IgD-negative memory B cell (primary cell): ENCODE data around the gene DIABLO. TPM values are rescaled to one million over a fixed set of nuclear protein-coding genes. Genes with fewer than 3 reads are reported as not detected.
"Not testable (repeated sequence)": the region's sequence is repeated elsewhere in the genome, so short reads cannot be mapped to it uniquely, and the experiment has no call there.

Experiments
- H3K27ac Mint-ChIP-seq, 3 donors: one replicate each; pipeline ENCODE4 v1.8.0; 2020 to 2022; ENCODE audit warnings: mild to moderate bottlenecking in 3 of 3, mixed read lengths in 3 of 3, moderate library complexity in 1 of 3
- H3K27me3 Mint-ChIP-seq: one replicate; pipeline ENCODE4 v1.8.0; 2021; ENCODE audit warnings: mixed read lengths
- H3K36me3 Mint-ChIP-seq: one replicate; pipeline ENCODE4 v1.8.0; 2020; ENCODE audit warnings: mild to moderate bottlenecking, mixed read lengths
- H3K4me1 Mint-ChIP-seq, 3 donors: one replicate each; pipeline ENCODE4 v1.8.0; 2020 to 2022; ENCODE audit warnings: mixed read lengths in 3 of 3, mild to moderate bottlenecking in 1 of 3
- H3K4me3 Mint-ChIP-seq, 4 donors: one replicate each; pipeline ENCODE4 v1.8.0; 2020 to 2022; ENCODE audit warnings: mild to moderate bottlenecking in 4 of 4, mixed read lengths in 4 of 4, moderate library complexity in 3 of 4
- H3K9me3 Mint-ChIP-seq, 3 donors: one replicate each; pipeline ENCODE4 v1.8.0; 2020 to 2021; ENCODE audit warnings: mixed read lengths in 3 of 3, mild to moderate bottlenecking in 1 of 3
- polyA plus RNA-seq: library from polyadenylated mRNA; unstranded; fragments of 300-500 nt; fragmentation: Illumina TruSeq; gene quantifications from one replicate; pipeline ENCODE4 v1.2.3, GENCODE V29; 2021

DIABLO gene
- polyA plus RNA-seq, 1 donor from 2014 or later = 51.0 TPM

DNA sequence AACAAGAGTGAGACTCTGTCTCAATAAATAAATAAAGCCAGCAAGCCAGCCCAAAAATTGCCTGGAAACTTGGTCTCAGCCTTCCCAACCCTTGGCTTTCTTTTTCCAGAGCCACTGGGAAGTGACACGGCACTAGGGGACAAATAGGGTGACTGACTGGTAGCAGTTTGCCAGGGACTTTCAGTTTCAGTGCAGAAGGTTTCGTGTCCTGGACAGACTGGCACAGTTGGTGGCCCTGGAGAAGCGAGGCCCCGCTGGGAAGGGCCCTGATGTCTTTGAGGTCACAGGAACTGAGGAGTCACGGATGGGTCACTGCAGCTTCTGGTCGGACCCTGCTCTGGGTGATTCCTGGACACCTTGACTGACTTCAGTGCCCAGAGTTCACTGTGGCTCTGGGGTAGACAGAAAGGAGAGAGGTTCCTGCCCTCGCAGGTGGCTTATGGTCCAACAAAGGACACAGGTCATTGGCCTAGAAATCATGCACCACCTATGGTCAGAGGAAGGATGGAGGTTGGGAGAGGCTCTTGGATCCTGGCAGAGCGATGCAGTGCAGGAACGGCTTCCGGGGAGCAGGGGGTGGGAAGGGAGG lies 40.3 kb downstream of the DIABLO start:
- Mint-ChIP-seq H3K4me3 (peak overlapping the region in 1 of 4 donors; percentile 50), H3K27ac (peak overlapping the region in 1 of 3 donors; percentile 96), H3K9me3 (no peaks in the 10 kb centered on the region), H3K36me3 (no peaks in the 10 kb centered on the region), H3K27me3 (peaks cover 9% of the 10 kb centered on the region), H3K4me1 (peaks cover 11 to 15% (median 13%) of the 10 kb centered on the region in 3 donors)

DNA sequence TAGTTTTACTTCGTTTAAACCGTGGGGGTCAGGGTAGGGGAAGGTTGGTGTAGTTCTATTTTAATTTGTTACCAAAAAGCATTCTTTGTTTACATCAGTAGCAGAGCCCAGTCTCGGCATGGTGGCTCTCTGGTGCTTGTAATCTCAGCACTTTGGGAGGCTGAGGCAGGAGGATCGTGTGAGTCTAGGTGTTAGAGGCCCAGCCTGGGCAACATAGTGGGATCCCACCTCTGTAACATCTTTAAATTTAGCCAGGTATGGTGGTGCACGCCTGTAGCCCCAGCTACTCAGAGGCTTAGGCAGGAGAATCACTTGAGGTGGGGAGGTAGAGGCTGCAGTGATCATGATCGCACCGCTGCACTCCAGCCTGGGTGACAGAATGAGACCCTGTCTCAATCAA lies 40.8 kb downstream of the DIABLO start:
- Mint-ChIP-seq H3K27me3 (peaks cover 14% of the 10 kb centered on the region), H3K4me3 (peak overlapping the region in 3 of 4 donors; percentile 3 to 63 (median 50)), H3K27ac (peak overlapping the region in 1 of 3 donors; percentile 96), H3K4me1 (peaks cover 11 to 16% (median 13%) of the 10 kb centered on the region in 3 donors), H3K36me3 (no peaks in the 10 kb centered on the region), H3K9me3 (no peaks in the 10 kb centered on the region)

- H3K4me1 Mint-ChIP-seq = peaks cover 11 to 20% (median 13%) of the 10 kb centered on the region in 3 donors
- peak overlapping the region; percentile 50 to 87 (median 70) for H3K4me3 Mint-ChIP-seq
- H3K27ac Mint-ChIP-seq = peak overlapping the region in 1 of 3 donors; percentile 96
- H3K36me3 Mint-ChIP-seq = no peaks in the 10 kb centered on the region
- no peaks in the 10 kb centered on the region for H3K9me3 Mint-ChIP-seq
- peaks cover 14% of the 10 kb centered on the region for H3K27me3 Mint-ChIP-seq
Measured at GRCh38 chr12:122184517-122184916, 41.3 kb downstream of the DIABLO start.

DNA sequence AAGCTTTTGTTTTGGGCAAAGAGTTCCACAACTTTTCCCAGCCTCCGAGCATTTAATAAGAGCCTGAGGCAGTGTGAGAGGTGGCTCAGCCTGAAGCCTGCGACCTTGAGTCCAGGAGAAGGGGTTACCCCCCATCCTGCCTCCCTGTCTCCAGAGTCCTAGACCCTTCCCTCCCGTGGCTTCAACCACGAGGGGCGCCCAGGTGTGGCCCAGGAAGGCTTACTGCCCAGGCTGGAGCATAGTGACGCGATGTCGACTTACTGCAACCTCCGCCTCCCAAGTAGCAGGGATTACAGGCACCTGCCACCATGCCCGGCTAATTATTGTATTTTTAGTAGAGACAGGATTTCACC lies 42.3 kb downstream of the DIABLO start:
- Mint-ChIP-seq H3K27ac (no peak overlapping the region), H3K9me3 (no peaks in the 10 kb centered on the region), H3K4me3 (peak overlapping the region in 2 of 4 donors; percentile 81 to 87), H3K36me3 (no peaks in the 10 kb centered on the region), H3K4me1 (peaks cover 11 to 20% (median 13%) of the 10 kb centered on the region in 3 donors), H3K27me3 (peaks cover 17% of the 10 kb centered on the region)

DNA sequence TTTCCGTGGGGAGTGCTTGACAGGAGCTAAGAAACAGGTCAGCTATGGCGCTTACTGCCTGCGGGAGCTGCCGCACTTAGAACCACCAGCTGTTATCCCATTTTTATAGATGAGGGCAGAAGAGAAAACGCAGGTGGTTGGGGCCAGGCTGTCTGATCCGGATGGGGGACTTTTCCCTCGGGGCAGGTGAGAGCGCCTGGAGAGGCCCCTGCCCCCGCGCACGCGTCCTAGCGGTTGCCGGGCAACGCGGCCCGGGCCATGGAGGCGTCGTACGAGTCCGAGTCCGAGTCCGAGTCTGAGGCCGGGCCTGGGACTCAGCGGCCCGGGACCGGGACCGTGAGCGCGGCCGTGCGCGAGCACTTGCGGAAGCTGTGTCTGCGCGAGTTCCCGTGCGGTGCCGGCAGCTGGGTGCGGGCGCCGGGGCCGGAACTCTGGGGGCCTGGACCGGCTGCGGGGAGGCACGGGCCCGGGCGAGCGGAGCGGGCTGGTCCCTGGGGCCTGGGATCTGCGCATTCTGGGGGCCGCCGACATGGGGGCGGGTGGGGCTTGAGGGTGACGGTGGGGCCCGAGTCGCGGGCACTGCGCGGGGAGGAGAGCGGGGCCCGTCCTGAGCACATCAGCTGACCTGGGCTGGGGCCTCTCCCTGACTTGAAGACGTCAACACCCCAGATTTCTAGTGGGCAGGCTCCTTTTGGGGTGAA lies 42.8 kb downstream of the DIABLO start, which contains the start of gene LRRC43:
LRRC43 (plus strand) TSS at position 237 of the 701 bp plus-strand sequence; CDS start at position 259, 22 bp downstream.
- H3K9me3 Mint-ChIP-seq = no peaks in the 10 kb centered on the region
- H3K4me3 Mint-ChIP-seq = peak within 1 kb of the TSS; percentile 70 to 92 (median 84)
- H3K36me3 Mint-ChIP-seq = peaks cover 2% of the 10 kb centered on the region
- peaks cover 11 to 20% (median 13%) of the 10 kb centered on the region in 3 donors for H3K4me1 Mint-ChIP-seq
- no peak within 1 kb of the TSS for H3K27ac Mint-ChIP-seq
- H3K27me3 Mint-ChIP-seq = peaks cover 17% of the 10 kb centered on the region

GRCh38 chr12:122176473-122176872 lies 49.4 kb downstream of the DIABLO start:
- not testable (repeated sequence) for H3K4me1 Mint-ChIP-seq, H3K4me3 Mint-ChIP-seq, H3K27ac Mint-ChIP-seq, H3K36me3 Mint-ChIP-seq, H3K9me3 Mint-ChIP-seq
- peaks cover 12% of the 10 kb centered on the region for H3K27me3 Mint-ChIP-seq

- H3K27me3 Mint-ChIP-seq = peaks cover 7% of the 10 kb centered on the region
- H3K27ac Mint-ChIP-seq = no peak within 1 kb of the TSS
- H3K4me1 Mint-ChIP-seq = no peaks in the 10 kb centered on the region
- no peak within 1 kb of the TSS for H3K4me3 Mint-ChIP-seq
- H3K36me3 Mint-ChIP-seq = peaks cover 2% of the 10 kb centered on the region
- H3K9me3 Mint-ChIP-seq = no peaks in the 10 kb centered on the region
Measured at GRCh38 chr12:122174155-122174845, 51.6 kb downstream of the DIABLO start, which contains the start of gene IL31. Gene IL31 (minus strand): TSS chr12:122174221. CDS start chr12:122174172, 49 bp downstream.

GRCh38 chr12:122172262-122172939 lies 53.5 kb downstream of the DIABLO start:
- Mint-ChIP-seq H3K4me1 (peaks cover 0 to under 1% (median 0%) of the 10 kb centered on the region in 3 donors), H3K4me3 (no peak overlapping the region), H3K27ac (no peak overlapping the region), H3K9me3 (no peaks in the 10 kb centered on the region), H3K27me3 (peaks cover 12% of the 10 kb centered on the region), H3K36me3 (no peaks in the 10 kb centered on the region)

GRCh38 chr12:122171399-122171798 lies 54.5 kb downstream of the DIABLO start:
- Mint-ChIP-seq H3K36me3 (no peaks in the 10 kb centered on the region), H3K4me1 (peaks cover 0 to 10% (median 0%) of the 10 kb centered on the region in 3 donors), H3K9me3 (no peaks in the 10 kb centered on the region), H3K27me3 (peaks cover 20% of the 10 kb centered on the region), H3K4me3 (no peak overlapping the region), H3K27ac (no peak overlapping the region)

DNA sequence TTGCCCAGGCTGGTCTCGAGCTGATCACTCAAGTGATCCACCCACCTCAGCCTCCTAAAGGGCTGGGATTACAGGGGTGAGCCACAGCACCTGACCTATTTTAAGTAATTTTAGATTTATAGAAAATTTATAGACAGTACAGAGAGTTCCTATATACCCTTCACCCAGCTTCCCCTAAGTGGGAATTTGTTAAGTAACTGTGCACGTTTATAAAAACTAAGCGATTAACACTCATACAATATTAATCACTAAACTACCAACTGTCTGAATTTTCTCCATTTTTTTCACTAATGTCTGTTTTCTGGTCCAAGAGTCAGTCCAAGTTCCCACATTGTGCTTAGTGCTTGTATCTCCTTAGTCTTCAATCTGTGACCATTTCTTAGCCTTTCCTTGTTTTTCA lies 57.4 kb downstream of the DIABLO start:
- peaks cover 0 to 10% (median 0%) of the 10 kb centered on the region in 3 donors for H3K4me1 Mint-ChIP-seq
- no peaks in the 10 kb centered on the region for H3K36me3 Mint-ChIP-seq
- H3K9me3 Mint-ChIP-seq = no peaks in the 10 kb centered on the region
- H3K27ac Mint-ChIP-seq = no peak overlapping the region
- H3K4me3 Mint-ChIP-seq = no peak overlapping the region
- H3K27me3 Mint-ChIP-seq = peaks cover 24% of the 10 kb centered on the region

DNA sequence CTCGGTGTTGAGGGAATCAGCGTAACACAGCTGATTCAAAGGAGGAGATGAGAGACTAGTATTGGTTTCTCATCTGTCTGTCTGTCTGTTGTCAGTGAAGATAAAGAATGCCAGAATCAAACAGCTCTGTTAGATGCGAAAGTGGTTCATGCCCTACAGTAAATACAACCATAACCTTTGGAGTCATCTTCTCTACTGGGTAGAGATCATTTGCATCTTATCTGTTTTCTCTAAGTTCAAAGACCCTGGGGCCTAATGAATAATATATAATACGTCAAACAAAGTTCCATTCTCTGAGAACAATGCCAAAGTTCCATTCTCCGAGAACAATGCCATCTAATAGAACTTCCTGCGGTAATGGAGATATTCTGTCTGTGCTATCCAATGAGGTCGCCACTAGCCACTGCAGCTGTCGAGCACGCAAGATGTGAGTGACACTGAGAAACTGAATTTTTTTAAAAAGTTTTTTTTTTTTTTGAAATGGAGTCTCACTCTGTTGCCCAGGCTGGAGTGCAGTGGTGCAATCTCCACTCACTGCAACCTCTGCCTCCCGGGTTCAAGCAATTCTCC lies 58.4 kb downstream of the DIABLO start:
- H3K4me3 Mint-ChIP-seq = peak overlapping the region in 1 of 4 donors; percentile 41
- H3K27me3 Mint-ChIP-seq = peaks cover 24% of the 10 kb centered on the region
- no peaks in the 10 kb centered on the region for H3K9me3 Mint-ChIP-seq
- peaks cover 0 to 10% (median 0%) of the 10 kb centered on the region in 3 donors for H3K4me1 Mint-ChIP-seq
- no peaks in the 10 kb centered on the region for H3K36me3 Mint-ChIP-seq
- no peak overlapping the region for H3K27ac Mint-ChIP-seq

- Mint-ChIP-seq H3K4me1 (peaks cover 0 to 10% (median 0%) of the 10 kb centered on the region in 3 donors), H3K36me3 (no peaks in the 10 kb centered on the region), H3K27ac (no peak overlapping the region), H3K9me3 (no peaks in the 10 kb centered on the region), H3K27me3 (peaks cover 22% of the 10 kb centered on the region), H3K4me3 (peak overlapping the region in 1 of 4 donors; percentile 68)
Measured at GRCh38 chr12:122166422-122167349, 59.2 kb downstream of the DIABLO start.

DNA sequence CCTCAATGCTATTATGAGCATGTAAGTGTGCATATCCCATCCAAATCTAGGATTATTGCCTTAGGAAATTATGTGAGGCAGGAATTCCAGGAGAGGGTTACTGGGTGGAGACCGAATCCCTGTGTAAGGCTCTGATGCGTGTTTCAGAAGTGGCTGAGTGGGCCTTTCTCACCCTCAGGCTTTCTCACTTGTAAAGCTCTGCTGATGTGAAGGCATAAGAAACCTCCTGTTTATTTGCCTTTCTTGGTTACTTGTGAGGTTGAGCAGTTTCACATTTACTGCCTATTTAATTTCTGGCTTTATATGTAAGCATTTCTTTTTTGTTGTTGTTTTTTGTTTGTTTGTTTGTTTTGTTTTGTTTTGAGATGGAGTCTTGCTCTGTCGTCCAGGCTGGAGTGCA lies 62.9 kb downstream of the DIABLO start:
- Mint-ChIP-seq H3K4me1 (peaks cover 0 to 10% (median 0%) of the 10 kb centered on the region in 3 donors), H3K36me3 (no peaks in the 10 kb centered on the region), H3K27me3 (peaks cover 15% of the 10 kb centered on the region), H3K4me3 (no peak overlapping the region), H3K27ac (no peak overlapping the region), H3K9me3 (no peaks in the 10 kb centered on the region)
